CD1c-positive myeloid dendritic cell (primary cell): ENCODE measurements around the gene KCNN1.
"Not testable (repeated sequence)": the region's sequence is repeated elsewhere in the genome, so short reads cannot be mapped to it uniquely, and the experiment has no call there.

Experiments
- DNase-seq: peaks from one replicate; pipeline ENCODE4 v3.0.0-alpha.2; 2016; ENCODE audit errors: extremely low spot score

The KCNN1 gene

GRCh38 chr19:17969096-17969792, 2.3 kb downstream of the KCNN1 start:
- no peak for DNase-seq

GRCh38 chr19:17972230-17972629, 5.3 kb downstream of the KCNN1 start:
- DNase-seq = no peak

DNA sequence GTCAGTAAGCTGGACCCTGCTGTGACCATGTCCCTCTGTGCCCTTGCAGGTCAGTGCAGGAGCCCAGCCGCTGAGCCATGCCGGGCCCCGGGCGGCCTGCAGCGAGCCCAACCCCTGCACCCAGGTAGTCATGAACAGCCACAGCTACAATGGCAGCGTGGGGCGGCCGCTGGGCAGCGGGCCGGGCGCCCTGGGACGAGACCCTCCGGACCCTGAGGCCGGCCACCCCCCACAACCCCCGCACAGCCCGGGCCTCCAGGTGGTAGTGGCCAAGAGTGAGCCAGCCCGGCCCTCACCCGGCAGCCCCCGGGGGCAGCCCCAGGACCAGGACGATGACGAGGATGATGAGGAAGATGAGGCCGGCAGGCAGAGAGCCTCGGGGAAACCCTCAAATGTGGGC, 6.9 kb downstream of the KCNN1 start:
- no peak for DNase-seq

DNA sequence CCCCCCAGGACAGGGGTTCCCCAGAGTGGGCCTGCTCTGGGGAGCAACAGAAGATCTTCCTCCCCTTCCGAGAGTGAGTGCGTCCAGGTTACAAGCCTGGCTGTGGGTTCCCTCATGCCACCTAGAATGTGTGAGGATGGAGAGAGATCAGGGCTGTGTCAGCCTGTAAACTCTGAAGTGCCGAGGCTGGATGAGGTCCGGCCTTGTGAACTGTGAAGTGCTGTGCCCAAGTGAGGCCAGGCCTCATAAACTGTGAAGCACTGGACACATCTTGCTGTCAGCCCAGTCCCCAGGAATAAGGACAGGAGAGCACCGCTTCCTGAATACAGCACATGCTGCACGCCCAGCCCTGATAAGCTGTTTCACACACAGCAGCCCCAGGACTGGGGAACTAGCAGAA, 7.6 kb downstream of the KCNN1 start:
- no peak for DNase-seq

DNA sequence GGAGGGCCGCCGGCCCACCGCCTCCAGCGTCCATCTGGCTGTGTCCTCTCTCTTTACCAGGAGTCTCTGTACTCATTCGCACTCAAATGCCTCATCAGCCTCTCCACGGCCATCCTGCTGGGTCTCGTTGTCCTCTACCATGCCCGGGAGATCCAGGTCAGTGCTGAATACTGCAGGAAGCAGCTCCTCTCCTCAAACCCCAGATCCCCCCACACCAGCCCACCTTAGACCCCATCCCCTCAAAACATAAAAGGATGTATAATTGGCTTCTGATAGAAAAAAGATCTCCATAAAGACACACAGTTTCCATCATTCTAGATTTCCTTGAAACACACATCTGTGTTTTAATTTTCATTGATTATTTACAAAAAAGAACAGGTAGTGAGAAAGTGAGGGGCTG, 8.1 kb downstream of the KCNN1 start:
- no peak for DNase-seq

DNA sequence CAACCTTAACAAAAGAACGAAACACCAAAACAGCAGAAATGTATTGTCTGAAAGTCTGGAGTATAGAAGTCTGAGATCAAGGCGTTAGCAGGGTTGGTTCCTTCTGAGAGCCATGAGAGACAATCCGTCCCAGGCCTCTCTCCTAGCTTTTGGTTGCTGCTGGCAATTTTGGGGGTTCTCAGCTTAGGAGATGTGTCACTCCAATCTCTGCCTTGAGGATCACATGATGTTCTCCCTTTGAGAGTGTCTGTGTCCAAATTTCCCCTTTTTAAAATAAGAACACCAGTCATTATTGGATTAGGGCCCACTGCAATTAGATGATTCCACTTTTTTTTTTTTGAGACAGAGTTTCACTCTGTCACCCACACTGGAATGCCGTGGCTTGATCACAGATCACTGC, 10.1 kb downstream of the KCNN1 start:
- DNase-seq = peak; percentile 57

GRCh38 chr19:17977488-17977887, 10.6 kb downstream of the KCNN1 start:
- no peak for DNase-seq

DNA sequence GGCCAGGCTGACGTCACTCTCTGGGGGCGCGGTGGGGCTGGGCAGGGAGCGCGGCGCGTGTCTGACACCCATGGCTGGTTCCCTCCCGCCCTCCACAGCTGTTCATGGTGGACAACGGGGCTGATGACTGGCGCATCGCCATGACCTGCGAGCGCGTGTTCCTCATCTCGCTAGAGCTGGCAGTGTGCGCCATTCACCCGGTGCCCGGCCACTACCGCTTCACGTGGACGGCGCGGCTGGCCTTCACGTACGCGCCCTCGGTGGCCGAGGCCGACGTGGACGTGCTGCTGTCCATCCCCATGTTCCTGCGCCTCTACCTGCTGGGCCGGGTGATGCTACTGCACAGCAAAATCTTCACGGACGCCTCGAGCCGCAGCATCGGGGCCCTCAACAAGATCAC, 14.7 kb downstream of the KCNN1 start:
- no peak for DNase-seq

GRCh38 chr19:17982430-17982829, 15.5 kb downstream of the KCNN1 start:
- no peak for DNase-seq

DNA sequence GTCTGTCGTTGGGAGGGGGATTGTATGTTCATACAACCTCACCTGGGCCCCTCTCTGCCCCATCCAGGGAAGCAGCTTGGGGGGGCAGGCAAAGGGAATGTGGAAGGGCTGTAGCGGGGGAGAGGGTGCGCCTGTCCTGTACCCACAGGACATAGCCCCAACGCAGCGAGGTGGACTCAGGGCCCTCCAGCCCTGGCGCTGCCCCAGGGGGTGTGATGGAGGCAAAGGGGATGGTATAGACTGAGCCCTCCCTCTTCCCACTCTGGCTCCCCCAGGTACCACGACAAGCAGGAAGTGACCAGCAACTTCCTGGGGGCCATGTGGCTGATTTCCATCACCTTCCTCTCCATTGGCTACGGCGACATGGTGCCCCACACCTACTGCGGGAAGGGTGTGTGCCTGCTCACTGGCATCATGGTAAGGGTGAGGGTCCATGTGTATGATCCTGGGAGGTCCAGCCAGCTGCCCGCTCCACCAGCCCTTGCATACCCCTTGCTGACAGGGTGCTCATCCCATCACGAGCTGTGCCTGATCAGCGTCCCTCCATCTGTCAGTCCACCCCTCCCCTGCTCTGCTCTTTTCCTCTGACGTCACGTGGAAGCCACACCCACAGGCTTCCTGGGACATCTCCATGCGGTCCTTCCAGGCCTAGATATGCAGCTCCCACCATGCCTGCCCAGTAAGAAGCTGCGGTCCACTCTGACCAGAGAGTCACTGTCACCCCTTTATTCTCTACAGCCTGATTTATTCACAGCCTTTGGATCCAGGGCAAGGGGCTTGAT, 18.3 kb downstream of the KCNN1 start:
- no peak for DNase-seq

DNA sequence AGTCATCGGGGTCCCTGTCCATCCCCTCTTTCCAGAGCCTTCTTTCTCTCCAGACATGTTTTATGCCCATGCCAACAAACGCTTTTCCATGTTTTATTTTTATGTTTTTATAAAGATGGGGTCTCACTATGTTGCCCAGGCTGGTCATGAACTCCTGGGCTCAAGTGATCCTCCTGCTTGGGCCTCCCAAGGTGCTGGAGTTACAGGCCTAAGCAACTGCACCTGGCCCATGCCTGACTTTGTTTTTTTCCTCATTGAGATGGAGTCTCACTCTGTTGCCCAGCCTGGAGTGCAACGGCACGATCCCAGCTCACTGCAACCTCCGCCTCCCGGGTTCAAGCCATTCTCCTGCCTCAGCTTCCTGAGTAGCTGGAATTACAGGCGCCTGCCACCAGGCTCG, 19.7 kb downstream of the KCNN1 start:
- DNase-seq = not testable (repeated sequence)

DNA sequence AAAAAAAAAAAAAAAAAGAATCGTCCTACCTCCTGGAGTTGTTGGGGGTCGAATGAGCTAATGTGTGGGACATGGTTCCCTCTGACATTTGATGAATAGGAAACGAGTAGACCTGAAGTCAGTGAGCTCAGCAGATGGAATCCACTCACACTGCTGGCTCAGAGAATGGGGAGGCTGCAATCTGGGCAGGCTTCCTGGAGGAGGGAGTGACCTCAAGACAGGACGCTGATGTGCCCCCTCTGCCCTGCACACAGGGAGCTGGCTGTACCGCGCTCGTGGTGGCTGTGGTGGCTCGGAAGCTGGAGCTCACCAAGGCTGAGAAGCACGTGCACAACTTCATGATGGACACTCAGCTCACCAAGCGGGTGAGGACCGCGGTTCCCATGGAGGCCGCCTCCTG, 21.3 kb downstream of the KCNN1 start:
- DNase-seq = no peak

DNA sequence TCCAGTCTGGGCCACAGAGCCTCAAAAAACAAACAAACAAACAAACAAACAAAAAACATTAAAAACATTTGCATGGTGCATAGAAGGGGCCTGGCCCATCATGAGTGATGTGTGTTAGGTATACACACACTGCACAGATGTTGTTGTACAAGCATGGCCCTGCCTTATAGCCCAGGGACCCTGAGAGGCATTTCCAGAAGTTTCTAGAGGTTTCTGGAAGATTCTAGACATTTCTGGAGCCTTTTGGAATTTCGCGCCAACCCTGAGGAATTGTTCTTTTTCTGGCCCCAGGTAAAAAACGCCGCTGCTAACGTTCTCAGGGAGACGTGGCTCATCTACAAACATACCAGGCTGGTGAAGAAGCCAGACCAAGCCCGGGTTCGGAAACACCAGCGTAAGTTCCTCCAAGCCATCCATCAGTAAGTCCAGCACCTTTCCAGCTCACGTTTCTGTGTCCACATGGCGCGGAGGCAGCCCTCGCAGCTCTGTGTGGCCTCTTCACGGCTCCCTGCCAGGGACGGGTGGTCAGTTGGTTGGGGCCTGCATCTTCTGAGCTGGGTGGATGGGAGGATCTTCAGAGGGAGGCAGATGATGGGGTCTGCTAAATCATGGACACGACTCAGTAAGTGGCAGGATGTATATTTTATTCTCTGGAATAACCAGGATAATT, 22.7 kb downstream of the KCNN1 start:
- DNase-seq = no peak

- no peak for DNase-seq
Observed at GRCh38 chr19:17993076-17993813, 26.3 kb downstream of the KCNN1 start.

GRCh38 chr19:17996826-17997316, 30.0 kb downstream of the KCNN1 start:
- DNase-seq = peak; percentile 92

GRCh38 chr19:17997969-17998826, 31.3 kb downstream of the KCNN1 start:
- DNase-seq = no peak

DNA sequence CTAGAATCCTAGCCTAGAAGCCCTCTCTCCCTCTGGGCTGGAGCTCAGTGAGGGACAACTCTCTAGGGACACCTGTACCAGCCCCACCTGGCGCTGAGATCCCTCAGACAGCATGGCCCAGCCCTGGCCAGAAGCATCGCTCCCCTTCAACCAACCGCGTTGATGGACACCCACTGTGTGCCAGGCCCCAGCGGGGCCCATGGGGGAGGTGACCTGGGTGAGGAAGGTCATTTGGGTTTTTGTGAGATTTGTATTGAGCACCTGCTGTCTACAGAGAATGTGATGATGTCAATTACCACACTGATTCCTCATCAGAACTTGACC, 31.9 kb downstream of the KCNN1 start:
- no peak for DNase-seq

DNA sequence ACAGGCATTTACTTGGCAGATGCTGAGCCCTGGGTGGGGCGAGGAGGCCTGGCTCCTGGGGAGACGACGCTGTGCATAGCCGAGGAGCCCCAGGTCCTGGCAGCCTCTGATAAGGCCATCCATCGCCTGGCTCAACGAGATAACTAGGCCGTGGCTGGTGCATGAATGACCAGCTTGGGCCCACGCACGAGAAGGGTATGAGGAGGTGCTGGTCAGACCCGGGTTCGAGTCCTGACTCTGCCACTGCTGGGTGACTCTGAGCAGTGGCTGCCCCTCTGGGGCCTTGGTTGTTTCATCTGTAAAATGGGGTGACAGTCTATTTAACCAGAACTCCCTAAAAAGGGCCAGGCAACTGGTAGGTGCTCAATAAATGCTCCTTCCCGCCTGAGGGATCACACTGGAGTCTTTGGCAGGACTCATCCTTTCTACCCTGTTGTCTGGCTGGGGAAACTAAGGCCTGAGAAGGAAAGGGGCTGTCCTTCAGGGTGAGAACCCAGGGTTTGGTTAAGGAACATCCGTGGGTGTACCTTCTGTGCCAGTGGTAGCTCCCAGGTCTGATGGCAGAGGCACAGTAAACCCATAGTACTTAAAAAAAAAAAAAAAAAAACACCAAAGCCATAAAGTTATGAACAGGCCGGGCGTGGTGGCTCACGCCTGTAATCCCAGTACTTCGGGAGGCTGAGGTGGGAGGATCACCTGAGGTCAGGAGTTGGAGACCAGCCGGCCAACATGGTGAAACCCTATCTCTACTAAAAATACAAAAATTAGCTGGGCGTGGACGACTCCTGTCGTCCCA, 33.0 kb downstream of the KCNN1 start:
- DNase-seq = no peak

GRCh38 chr19:18000480-18000914, 33.6 kb downstream of the KCNN1 start:
- peak; percentile 93 for DNase-seq
